Measurements from ENCODE around the gene PCDH15.
"Not testable (repeated sequence)": the region's sequence is repeated elsewhere in the genome, so short reads cannot be mapped to it uniquely, and the experiment has no call there.

The PCDH15 gene

DNA sequence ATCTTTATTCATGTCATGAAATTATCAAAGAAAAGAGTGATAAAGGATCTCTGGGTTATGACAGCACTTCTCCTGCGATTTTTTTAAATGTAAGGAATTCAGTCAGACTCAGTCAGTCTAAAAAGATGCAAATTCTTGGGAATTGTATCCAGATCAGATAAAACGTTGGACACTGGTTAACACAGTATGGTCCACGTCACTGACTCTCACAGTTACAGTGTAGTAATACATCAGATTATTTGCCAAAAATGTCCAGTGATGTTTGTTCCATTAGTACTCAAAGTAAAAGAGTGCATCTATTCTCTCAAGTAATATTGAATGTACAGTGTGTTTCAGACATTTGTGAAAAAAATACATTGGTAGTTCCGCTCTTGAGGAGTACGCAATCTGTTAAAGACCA, 224.5 kb downstream of the PCDH15 start:
- H3K27ac ChIP-seq (ENCODE audit: low read length): no peak overlapping the region
- no peaks in the 10 kb centered on the region for H3K9me3 ChIP-seq (ENCODE audit: control insufficient read depth in 2 of 2, low read length in 2 of 2)
- no peaks in the 10 kb centered on the region for H3K27me3 ChIP-seq (ENCODE audit: control insufficient read depth in 1 of 2, insufficient read depth in 2 of 2, low read length in 2 of 2)
- no peak overlapping the region for H3K4me3 ChIP-seq (ENCODE audit: low read length in 2 of 2)
- no peaks in the 10 kb centered on the region for H3K36me3 ChIP-seq (ENCODE audit: control insufficient read depth in 2 of 2, insufficient read depth in 2 of 2, low read length in 2 of 2)
- no peaks in the 10 kb centered on the region for H3K4me1 ChIP-seq (ENCODE audit: control insufficient read depth, insufficient read depth, low read length)
- no peak overlapping the region for H3K9ac ChIP-seq (ENCODE audit: low read length in 2 of 2)

GRCh38 chr10:54559498-54559897, 241.5 kb downstream of the PCDH15 start:
- H3K36me3 ChIP-seq (ENCODE audit: control insufficient read depth in 2 of 2, insufficient read depth in 2 of 2, low read length in 2 of 2): no peaks in the 10 kb centered on the region
- no peaks in the 10 kb centered on the region for H3K4me1 ChIP-seq (ENCODE audit: control insufficient read depth, insufficient read depth, low read length)
- H3K27me3 ChIP-seq (ENCODE audit: control insufficient read depth in 1 of 2, insufficient read depth in 2 of 2, low read length in 2 of 2): no peaks in the 10 kb centered on the region
- no peak overlapping the region for H3K9ac ChIP-seq (ENCODE audit: low read length in 2 of 2)
- no peak overlapping the region for H3K4me3 ChIP-seq (ENCODE audit: low read length in 2 of 2)
- no peaks in the 10 kb centered on the region for H3K9me3 ChIP-seq (ENCODE audit: control insufficient read depth in 2 of 2, low read length in 2 of 2)
- H3K27ac ChIP-seq (ENCODE audit: low read length): no peak overlapping the region

DNA sequence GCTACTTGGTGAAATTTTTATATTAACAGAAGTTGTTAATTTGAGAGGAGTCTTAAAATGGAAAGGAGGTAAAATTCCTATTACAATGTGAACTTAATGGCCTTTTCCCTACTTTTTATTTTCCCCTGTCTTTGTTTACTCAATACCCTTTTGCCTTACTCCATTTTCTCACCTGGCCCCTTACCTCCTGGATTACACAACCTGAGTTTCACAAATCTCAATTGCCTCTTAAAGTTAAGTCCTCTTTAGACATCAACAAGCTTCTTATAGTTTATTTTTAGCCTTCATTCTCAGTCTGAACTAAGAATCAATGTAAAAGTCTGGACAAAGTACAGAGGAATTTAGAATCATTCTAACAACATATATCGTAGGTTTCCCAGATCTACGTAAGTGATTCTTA, 247.0 kb downstream of the PCDH15 start:
- H3K4me3 ChIP-seq (ENCODE audit: low read length in 2 of 2): no peak overlapping the region
- H3K27ac ChIP-seq (ENCODE audit: low read length): no peak overlapping the region
- H3K9ac ChIP-seq (ENCODE audit: low read length in 2 of 2): no peak overlapping the region
- no peaks in the 10 kb centered on the region for H3K9me3 ChIP-seq (ENCODE audit: control insufficient read depth in 2 of 2, low read length in 2 of 2)
- H3K27me3 ChIP-seq (ENCODE audit: control insufficient read depth in 1 of 2, insufficient read depth in 2 of 2, low read length in 2 of 2): no peaks in the 10 kb centered on the region
- no peaks in the 10 kb centered on the region for H3K4me1 ChIP-seq (ENCODE audit: control insufficient read depth, insufficient read depth, low read length)
- H3K36me3 ChIP-seq (ENCODE audit: control insufficient read depth in 2 of 2, insufficient read depth in 2 of 2, low read length in 2 of 2): no peaks in the 10 kb centered on the region

GRCh38 chr10:54550016-54550415, 251.0 kb downstream of the PCDH15 start:
- H3K27ac ChIP-seq (ENCODE audit: low read length): no peak overlapping the region
- no peak overlapping the region for H3K4me3 ChIP-seq (ENCODE audit: low read length in 2 of 2)
- H3K9me3 ChIP-seq (ENCODE audit: control insufficient read depth in 2 of 2, low read length in 2 of 2): no peaks in the 10 kb centered on the region
- H3K9ac ChIP-seq (ENCODE audit: low read length in 2 of 2): no peak overlapping the region
- no peaks in the 10 kb centered on the region for H3K36me3 ChIP-seq (ENCODE audit: control insufficient read depth in 2 of 2, insufficient read depth in 2 of 2, low read length in 2 of 2)
- H3K27me3 ChIP-seq (ENCODE audit: control insufficient read depth in 1 of 2, insufficient read depth in 2 of 2, low read length in 2 of 2): no peaks in the 10 kb centered on the region
- no peaks in the 10 kb centered on the region for H3K4me1 ChIP-seq (ENCODE audit: control insufficient read depth, insufficient read depth, low read length)

GRCh38 chr10:54531296-54531695, 269.7 kb downstream of the PCDH15 start:
- Histone ChIP-seq H3K27me3 (ENCODE audit: control insufficient read depth in 1 of 2, insufficient read depth in 2 of 2, low read length in 2 of 2) (no peaks in the 10 kb centered on the region), H3K9me3 (ENCODE audit: control insufficient read depth in 2 of 2, low read length in 2 of 2) (no peaks in the 10 kb centered on the region), H3K4me3 (ENCODE audit: low read length in 2 of 2) (no peak overlapping the region), H3K36me3 (ENCODE audit: control insufficient read depth in 2 of 2, insufficient read depth in 2 of 2, low read length in 2 of 2) (no peaks in the 10 kb centered on the region), H3K27ac (ENCODE audit: low read length) (no peak overlapping the region), H3K4me1 (ENCODE audit: control insufficient read depth, insufficient read depth, low read length) (no peaks in the 10 kb centered on the region), H3K9ac (ENCODE audit: low read length in 2 of 2) (no peak overlapping the region)

GRCh38 chr10:54530299-54530698, 270.7 kb downstream of the PCDH15 start:
- Histone ChIP-seq H3K9ac (ENCODE audit: low read length in 2 of 2) (no peak overlapping the region), H3K4me3 (ENCODE audit: low read length in 2 of 2) (no peak overlapping the region), H3K36me3 (ENCODE audit: control insufficient read depth in 2 of 2, insufficient read depth in 2 of 2, low read length in 2 of 2) (no peaks in the 10 kb centered on the region), H3K9me3 (ENCODE audit: control insufficient read depth in 2 of 2, low read length in 2 of 2) (no peaks in the 10 kb centered on the region), H3K27me3 (ENCODE audit: control insufficient read depth in 1 of 2, insufficient read depth in 2 of 2, low read length in 2 of 2) (no peaks in the 10 kb centered on the region), H3K4me1 (ENCODE audit: control insufficient read depth, insufficient read depth, low read length) (no peaks in the 10 kb centered on the region), H3K27ac (ENCODE audit: low read length) (no peak overlapping the region)

DNA sequence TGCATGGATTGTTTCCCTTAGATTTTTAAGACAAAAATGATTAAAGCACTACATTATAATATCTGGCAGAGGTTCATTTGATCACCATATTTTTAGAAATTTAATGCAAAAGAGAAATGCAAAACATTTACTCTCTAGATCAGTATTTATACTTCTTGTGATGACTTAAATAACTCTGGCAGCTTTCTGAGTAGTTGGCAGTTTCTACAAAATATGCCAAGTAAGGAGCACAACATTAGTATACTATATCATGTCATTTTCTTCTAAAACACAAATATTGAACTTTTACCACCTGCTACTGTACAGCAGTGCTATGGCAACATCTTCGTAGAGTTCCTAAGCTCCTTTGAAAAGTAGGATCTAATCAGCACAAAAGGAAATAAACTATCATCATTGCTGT, 275.2 kb downstream of the PCDH15 start:
- Histone ChIP-seq H3K9ac (ENCODE audit: low read length in 2 of 2) (no peak overlapping the region), H3K4me3 (ENCODE audit: low read length in 2 of 2) (no peak overlapping the region), H3K9me3 (ENCODE audit: control insufficient read depth in 2 of 2, low read length in 2 of 2) (no peaks in the 10 kb centered on the region), H3K4me1 (ENCODE audit: control insufficient read depth, insufficient read depth, low read length) (no peaks in the 10 kb centered on the region), H3K27me3 (ENCODE audit: control insufficient read depth in 1 of 2, insufficient read depth in 2 of 2, low read length in 2 of 2) (no peaks in the 10 kb centered on the region), H3K36me3 (ENCODE audit: control insufficient read depth in 2 of 2, insufficient read depth in 2 of 2, low read length in 2 of 2) (no peaks in the 10 kb centered on the region), H3K27ac (ENCODE audit: low read length) (no peak overlapping the region)

GRCh38 chr10:54515244-54515643, 285.8 kb downstream of the PCDH15 start:
- H3K9ac ChIP-seq (ENCODE audit: low read length in 2 of 2); H3K36me3 ChIP-seq (ENCODE audit: control insufficient read depth in 2 of 2, insufficient read depth in 2 of 2, low read length in 2 of 2); H3K9me3 ChIP-seq (ENCODE audit: control insufficient read depth in 2 of 2, low read length in 2 of 2); H3K27ac ChIP-seq (ENCODE audit: low read length); H3K4me3 ChIP-seq (ENCODE audit: low read length in 2 of 2); H3K27me3 ChIP-seq (ENCODE audit: control insufficient read depth in 1 of 2, insufficient read depth in 2 of 2, low read length in 2 of 2); H3K4me1 ChIP-seq (ENCODE audit: control insufficient read depth, insufficient read depth, low read length): not testable (repeated sequence)

DNA sequence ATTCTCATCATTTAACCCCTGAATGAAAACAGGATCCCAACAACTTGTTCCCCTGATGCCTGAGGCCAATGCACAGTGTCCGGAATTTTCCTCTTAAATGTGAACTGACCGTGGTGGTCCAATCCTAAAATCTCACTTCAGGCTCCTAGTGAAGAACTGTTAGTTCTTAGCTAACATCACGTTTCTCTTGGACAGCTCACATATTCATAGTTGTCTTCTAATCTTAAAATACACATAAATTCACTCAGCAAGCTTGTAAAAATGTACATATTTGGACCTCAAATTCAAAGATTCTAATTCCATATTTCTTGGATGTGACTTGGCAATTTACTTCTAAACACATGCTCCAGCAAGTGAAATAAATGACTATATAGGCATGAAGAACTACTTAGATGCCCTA, 297.2 kb downstream of the PCDH15 start:
- Histone ChIP-seq H3K9ac (ENCODE audit: low read length in 2 of 2) (no peak overlapping the region), H3K4me1 (ENCODE audit: control insufficient read depth, insufficient read depth, low read length) (no peaks in the 10 kb centered on the region), H3K4me3 (ENCODE audit: low read length in 2 of 2) (no peak overlapping the region)

DNA sequence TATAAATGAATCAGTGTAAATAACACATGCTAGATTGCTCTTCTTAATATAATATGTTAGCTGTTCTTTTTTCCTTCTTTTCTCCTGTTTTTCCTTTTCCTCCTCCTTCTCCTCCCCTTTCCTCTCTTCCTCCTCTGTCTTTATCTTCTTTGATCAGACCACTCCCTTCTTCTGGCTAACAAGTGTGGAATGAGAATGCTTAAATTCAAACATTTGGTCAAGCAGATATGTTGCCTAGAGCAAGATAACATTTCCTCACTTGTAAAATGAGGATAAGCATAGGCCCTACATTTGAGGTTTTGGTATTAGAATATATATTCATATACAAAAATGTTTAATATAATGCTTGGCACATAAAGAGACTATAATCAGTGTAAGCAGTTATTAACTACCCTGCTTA, 299.1 kb downstream of the PCDH15 start:
- H3K9ac ChIP-seq (ENCODE audit: low read length in 2 of 2): no peak overlapping the region
- no peaks in the 10 kb centered on the region for H3K4me1 ChIP-seq (ENCODE audit: control insufficient read depth, insufficient read depth, low read length)
- H3K36me3 ChIP-seq (ENCODE audit: control insufficient read depth in 2 of 2, insufficient read depth in 2 of 2, low read length in 2 of 2): no peaks in the 10 kb centered on the region
- no peaks in the 10 kb centered on the region for H3K9me3 ChIP-seq (ENCODE audit: control insufficient read depth in 2 of 2, low read length in 2 of 2)
- H3K4me3 ChIP-seq (ENCODE audit: low read length in 2 of 2): no peak overlapping the region
- no peak overlapping the region for H3K27ac ChIP-seq (ENCODE audit: low read length)
- no peaks in the 10 kb centered on the region for H3K27me3 ChIP-seq (ENCODE audit: control insufficient read depth in 1 of 2, insufficient read depth in 2 of 2, low read length in 2 of 2)

More for the DNA sequence above, 297.2 kb downstream of the PCDH15 start:
- no peak overlapping the region for H3K27ac ChIP-seq (ENCODE audit: low read length)
- no peaks in the 10 kb centered on the region for H3K9me3 ChIP-seq (ENCODE audit: control insufficient read depth in 2 of 2, low read length in 2 of 2)
- no peaks in the 10 kb centered on the region for H3K27me3 ChIP-seq (ENCODE audit: control insufficient read depth in 1 of 2, insufficient read depth in 2 of 2, low read length in 2 of 2)
- H3K36me3 ChIP-seq (ENCODE audit: control insufficient read depth in 2 of 2, insufficient read depth in 2 of 2, low read length in 2 of 2): no peaks in the 10 kb centered on the region

GRCh38 chr10:54496852-54497251, 304.2 kb downstream of the PCDH15 start:
- Histone ChIP-seq H3K9me3 (ENCODE audit: control insufficient read depth in 2 of 2, low read length in 2 of 2) (peaks cover 0 to 3% of the 10 kb centered on the region in 2 donors), H3K4me1 (ENCODE audit: control insufficient read depth, insufficient read depth, low read length) (no peaks in the 10 kb centered on the region), H3K27me3 (ENCODE audit: control insufficient read depth in 1 of 2, insufficient read depth in 2 of 2, low read length in 2 of 2) (no peaks in the 10 kb centered on the region), H3K4me3 (ENCODE audit: low read length in 2 of 2) (no peak overlapping the region), H3K27ac (ENCODE audit: low read length) (no peak overlapping the region), H3K9ac (ENCODE audit: low read length in 2 of 2) (no peak overlapping the region), H3K36me3 (ENCODE audit: control insufficient read depth in 2 of 2, insufficient read depth in 2 of 2, low read length in 2 of 2) (no peaks in the 10 kb centered on the region)

GRCh38 chr10:54487743-54488142, 313.3 kb downstream of the PCDH15 start:
- Histone ChIP-seq H3K27ac (ENCODE audit: low read length) (no peak overlapping the region), H3K27me3 (ENCODE audit: control insufficient read depth in 1 of 2, insufficient read depth in 2 of 2, low read length in 2 of 2) (no peaks in the 10 kb centered on the region), H3K9ac (ENCODE audit: low read length in 2 of 2) (no peak overlapping the region), H3K4me1 (ENCODE audit: control insufficient read depth, insufficient read depth, low read length) (no peaks in the 10 kb centered on the region), H3K4me3 (ENCODE audit: low read length in 2 of 2) (no peak overlapping the region), H3K36me3 (ENCODE audit: control insufficient read depth in 2 of 2, insufficient read depth in 2 of 2, low read length in 2 of 2) (no peaks in the 10 kb centered on the region), H3K9me3 (ENCODE audit: control insufficient read depth in 2 of 2, low read length in 2 of 2) (no peaks in the 10 kb centered on the region)

Data from stomach smooth muscle (tissue), 2 donors.